NCI-H2081 (cell line): ENCODE measurements around the gene RIPOR3.
"Not testable (repeated sequence)": the region's sequence is repeated elsewhere in the genome, so short reads cannot be mapped to it uniquely, and the experiment has no call there.

Source experiments
- DNase-seq, 2 experiments: peaks; one replicate each; lab custom pipeline; 2025; lab: John Stamatoyannopoulos, UW

Gene RIPOR3

DNA sequence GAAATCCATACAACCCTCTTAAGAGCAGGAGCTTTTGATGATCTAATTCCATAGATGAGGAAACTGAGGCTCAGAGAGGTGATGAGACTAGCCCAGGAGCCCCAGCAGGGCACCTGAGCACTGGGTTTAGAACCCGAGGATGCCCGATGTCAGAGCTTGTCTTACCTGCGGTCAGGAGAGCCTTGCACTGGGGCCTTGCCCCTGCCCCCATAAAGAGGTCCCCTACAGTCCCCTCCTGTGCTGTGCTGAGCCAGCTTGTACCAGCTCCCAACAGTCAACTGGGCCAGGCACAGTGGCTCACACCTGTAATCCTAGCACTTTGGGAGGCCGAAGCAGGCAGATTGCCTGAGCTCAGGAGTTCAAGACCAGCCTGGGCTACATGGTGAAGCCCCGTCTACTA lies 58.6 kb downstream of the RIPOR3 start:
- no peak for DNase-seq

DNA sequence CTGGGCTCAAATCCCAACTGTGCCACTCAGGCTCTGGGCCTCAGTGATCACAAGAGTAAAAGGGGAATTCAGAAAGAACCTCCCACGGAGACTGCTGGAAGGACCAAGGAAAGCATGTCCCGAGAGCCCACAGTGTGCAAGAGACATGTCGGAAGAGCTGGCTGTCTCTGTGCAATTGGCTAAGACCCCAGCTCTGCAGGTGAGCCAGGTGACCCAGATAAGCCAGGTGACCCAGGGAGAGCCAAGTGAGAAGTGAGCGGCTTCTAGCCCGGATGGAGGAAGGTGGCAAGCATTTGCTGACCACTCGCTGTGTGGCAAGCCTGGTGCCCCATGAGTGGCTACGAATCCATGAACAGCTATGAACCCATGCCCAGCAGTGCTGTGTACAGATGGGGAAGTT lies 59.1 kb downstream of the RIPOR3 start:
- DNase-seq: no peak

DNA sequence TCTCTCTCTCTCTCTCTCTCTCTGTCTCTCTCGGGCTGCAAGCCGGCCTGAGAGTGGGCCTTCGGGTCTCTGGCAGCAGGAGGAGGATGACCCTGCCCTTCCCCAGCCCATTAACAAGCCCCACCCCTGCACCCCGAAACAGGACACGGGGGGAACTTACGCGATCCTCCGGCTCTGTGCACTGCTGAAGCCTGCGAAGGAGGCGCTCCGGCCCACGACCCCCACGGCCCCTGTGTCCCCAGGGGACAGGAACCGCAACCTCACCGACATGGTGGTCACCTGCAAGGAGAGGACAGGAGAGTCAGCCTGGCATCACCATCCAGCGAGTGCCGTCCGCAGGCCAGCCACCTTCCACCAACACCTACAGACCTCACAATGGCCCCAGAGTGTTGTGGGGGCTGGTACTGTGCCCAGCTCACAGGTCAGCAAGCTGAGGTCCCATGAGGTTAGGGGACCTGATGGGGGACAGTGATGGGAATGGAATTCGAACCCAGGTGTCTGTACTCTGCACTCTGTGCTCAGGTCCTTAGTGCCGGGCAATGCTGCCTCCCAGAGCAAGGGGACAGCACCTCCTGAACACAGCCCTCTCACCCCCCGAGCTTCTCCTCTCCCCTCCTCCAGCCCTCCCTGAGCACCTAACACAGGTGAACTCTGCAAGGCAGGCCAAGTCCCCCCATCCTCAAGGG lies 60.6 kb downstream of the RIPOR3 start:
- no peak for DNase-seq

DNA sequence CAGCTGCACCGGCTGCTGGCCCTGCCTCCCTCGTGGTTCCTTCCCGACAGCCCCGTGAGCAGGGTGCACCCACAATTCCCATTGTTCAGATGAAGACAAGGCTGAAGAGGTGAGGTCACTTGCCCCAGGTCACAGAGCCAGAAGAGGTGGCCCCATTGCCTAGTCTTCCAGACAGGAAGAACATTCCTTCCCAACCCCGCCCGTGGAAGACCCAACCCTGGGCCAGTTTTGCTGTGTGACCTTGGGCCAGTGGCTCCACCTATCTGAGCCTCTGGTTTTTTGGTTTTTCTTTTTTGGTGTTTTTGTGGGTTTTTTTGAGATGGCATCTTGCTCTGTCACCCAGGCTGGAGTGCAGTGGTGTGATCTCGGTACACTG lies 61.7 kb downstream of the RIPOR3 start:
- no peak for DNase-seq

DNA sequence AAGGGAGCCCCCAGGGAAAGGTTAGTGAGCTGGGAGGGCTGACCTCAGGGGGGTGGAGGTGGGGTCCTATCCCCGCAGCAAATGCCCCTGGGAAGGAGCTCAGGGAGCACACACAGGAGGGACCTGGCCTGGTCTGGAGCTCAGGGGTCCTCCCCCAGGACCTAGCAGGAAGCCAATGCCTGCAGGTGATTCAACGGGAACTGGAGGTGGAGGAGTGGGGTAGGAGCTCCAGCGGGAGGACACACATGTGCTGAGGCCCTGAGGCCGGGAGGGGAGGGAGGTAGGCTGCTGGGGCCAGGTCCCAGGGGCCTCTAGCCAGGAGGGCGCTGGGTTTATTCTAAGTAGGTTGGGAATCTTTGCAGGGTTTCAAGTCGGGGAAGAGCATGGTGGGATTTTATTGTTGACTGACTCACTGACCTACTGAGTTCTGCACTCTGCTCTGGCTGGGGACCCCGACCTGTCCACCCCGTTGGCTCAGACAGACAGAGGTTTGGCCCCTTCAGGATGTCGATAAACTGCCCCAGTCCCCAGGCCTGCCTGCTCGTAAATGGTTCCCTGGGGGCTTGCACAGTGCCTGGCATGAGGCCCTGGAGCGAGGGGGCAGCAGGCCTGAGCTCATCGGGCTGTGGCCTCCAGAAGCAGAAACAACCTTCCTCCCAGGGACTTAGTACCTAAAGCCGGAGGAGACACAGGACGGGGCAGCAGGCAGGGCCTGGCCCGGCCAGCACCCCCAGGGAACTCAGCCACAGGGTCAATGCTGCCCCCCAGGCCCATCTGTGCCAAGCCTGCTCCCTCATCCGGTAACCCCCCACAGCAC lies 62.3 kb downstream of the RIPOR3 start:
- no peak for DNase-seq

DNA sequence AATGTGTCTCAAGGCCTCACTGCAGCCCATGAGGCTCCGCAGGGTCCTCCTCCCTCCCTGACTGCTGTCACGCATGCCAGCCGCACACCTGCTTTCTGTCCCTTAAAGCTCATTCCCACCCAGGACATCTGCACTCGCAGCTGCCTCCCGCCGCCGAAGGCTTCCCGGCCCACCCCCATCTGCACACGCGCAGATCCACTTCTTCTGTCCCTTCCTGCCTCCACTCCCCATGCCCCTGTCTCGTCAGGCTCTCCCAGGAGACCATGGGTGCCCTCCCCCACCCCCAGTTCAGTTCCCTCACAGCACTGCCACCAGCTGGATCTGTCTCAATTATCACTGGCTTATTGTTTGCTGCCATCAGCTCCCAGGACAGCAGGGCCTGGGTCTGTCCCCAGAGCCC lies 63.0 kb downstream of the RIPOR3 start:
- peak; percentile 4 to 46 for DNase-seq

DNA sequence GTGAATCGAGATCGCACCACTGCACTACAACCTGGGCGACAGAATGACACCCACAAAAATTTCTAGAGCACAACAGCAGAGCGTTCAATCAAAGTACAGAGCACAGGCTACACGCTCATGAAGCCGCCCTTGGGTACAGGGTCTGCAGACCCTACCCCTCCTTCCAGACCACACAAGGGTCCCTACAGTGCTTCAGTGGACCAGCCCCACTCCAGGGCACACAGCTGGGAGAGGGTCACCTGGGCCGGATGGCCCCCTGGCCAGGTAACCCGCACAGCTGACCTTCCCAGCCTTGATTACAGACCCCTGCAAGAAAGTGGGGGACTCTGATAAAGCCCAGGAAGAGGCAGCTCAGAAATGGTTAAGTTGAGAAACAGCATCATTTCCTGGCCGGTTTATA lies 63.6 kb downstream of the RIPOR3 start:
- no peak for DNase-seq

DNA sequence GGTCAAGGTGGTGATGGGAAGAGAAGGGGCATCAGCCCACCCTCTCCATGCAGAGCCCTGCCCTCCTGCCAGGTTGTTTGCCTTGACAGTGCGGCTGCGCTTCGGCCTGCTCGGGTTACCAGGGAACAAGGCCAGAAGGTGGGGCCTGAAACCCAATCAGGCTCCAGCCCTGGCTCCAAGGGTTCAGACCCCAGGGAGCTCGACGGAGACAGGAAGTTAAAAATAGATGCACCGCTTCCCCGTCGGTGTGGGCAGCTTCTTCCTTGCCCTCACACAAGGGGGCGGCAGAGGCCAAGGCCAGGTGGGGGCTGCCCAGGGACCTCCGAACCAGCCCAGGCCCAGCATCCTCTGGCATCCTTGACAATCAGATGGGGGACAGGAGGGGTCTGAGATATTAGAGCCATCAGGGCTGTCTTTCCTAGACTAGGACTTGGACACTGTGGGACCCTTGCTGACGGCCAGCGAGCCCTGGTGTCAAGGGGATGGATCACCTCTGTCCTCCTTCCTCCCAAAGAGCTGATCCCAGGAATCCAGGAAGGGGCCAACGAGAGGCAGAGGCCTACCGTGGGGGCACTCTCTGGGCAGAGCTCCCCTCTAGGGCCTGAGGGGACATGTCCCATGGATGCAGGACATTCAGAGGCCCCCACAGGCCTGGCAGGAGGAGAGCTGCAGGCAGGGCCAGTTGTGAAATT lies 65.2 kb downstream of the RIPOR3 start:
- DNase-seq: peak; percentile 10 to 15

DNA sequence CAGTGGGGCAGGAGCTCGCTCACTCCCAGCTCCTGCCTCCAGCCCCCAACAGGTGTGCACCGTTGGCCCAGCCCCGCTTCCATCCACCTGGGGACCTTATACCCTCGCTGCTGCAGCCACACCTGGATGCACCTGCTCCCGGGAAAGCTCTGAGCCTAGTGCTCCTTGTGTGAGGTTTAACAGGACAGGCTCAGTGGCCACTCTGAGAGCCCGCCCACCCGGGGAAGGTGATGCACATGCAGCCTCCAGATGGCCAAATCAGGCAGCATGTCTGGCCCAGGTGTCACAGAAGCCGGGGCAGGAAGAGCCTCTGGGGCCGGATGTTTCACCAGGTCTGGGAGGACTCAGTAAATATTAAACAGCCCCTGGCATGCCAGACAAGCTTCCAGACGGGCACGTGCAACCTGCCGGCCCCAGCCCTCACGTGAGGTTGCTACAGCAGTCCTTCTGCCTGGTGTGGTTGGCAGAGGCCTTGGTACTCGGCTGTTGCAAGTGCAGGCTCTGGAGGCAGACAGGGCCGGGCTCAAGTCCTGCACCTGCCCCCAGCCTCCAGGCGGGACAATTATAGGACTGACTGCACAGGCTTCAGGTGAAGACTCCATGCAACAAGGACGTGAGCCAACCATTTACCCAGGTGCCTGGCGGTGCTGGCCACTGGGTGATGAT lies 66.9 kb downstream of the RIPOR3 start:
- DNase-seq: peak; percentile 60 to 82

DNA sequence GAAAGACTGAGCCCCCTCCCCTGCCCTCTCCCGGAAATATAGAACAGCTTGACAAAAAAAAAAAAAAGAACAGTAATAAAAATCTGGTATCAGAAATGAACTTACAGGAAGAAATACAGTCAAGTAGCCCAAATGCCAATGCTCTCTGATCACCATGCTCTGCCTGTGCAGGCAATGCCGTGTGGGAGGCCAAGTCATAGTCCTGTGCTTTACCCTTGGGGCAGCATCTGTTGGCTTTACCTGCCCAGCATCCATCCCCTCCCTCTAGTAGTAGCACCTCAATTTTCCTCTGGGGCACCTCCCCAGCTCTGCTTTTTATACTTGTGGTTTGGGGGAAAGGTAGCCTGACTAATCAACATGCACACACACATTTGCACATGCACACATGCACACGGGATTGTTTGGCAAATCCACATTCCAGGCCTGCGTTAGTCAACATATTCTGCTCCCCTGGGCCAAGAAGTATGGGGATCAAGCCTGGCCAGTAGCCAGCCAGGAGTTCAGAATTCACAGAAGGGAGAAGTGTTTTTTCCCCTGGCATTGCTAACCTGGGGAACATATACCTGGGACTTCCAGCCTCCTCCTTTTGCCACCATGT lies 70.2 kb downstream of the RIPOR3 start:
- no peak for DNase-seq

DNA sequence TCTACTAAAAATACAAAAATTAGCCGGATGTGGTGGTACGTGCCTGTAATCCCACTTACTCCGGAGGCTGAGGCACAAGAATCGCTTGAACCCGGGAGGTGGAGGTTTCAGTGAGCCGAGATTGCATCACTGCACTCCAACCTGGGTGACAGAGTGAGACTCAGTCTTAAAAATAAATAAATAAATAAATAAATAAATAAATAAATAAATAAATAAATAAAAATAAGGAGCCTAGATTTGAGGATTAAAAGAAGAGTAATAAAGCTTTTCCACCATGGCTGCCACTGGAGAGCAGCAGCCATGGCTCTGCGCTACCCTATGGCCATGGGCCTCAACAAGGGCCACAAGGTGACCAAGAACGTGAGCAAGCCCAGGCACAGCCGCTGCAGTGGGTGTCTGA lies 70.9 kb downstream of the RIPOR3 start:
- DNase-seq: not testable (repeated sequence)

DNA sequence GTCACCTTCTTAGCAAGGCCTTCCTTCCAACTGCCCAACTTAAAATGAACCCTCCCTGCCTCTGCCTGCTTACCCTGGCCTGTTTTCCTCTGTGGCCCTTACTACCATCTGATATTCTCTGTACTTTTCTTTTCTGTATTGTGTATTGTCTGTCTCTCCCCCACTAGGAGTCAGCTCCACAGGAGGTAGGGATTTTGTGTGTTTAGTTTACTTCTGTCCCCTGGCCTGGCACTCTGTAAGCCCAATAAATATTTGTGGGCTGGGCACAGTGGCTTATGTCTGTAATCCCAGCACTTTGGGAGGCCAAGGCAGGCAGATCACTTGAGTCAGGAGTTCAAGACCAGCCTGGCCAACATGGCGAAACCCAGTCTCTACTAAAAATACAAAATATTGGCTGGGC lies 72.8 kb downstream of the RIPOR3 start:
- DNase-seq: no peak

DNA sequence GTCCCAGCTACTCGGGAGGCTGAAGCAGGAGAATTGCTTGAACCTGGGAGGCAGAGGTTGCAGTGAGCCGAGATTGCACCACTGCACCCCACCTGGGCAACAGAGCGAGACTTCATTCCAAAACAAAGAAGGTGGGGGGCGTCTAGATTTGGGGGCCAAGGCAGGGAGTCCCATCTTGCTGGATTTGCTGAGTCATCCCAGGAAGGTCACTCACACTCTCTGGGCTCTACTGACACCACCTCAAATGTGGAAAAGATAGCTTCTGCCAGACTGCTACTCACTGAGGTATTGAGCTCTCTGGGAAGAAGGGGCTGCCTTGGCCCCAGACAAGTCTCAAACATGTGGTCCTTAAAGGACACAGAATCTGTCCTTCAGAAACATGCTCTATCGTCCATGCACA lies 74.3 kb downstream of the RIPOR3 start:
- no peak for DNase-seq

DNA sequence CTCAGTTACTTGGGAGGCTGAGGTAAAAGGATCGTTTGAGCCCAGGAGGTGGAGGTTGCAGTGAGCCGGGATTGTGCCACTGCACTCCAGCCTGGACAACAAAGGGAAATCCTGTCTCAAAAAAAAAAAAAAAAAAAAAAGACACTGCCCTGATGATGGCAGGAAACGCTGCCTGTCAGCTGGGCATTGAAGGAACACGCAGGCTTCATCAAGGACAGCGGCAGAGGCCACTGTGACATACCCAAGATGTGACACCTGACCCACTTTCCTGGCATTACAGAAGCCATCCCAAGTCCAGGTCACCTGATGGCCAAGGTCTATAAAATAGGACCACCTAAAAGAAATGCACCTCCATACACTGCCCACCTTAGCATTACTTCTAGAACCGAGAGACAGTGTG lies 75.9 kb downstream of the RIPOR3 start:
- no peak for DNase-seq

DNA sequence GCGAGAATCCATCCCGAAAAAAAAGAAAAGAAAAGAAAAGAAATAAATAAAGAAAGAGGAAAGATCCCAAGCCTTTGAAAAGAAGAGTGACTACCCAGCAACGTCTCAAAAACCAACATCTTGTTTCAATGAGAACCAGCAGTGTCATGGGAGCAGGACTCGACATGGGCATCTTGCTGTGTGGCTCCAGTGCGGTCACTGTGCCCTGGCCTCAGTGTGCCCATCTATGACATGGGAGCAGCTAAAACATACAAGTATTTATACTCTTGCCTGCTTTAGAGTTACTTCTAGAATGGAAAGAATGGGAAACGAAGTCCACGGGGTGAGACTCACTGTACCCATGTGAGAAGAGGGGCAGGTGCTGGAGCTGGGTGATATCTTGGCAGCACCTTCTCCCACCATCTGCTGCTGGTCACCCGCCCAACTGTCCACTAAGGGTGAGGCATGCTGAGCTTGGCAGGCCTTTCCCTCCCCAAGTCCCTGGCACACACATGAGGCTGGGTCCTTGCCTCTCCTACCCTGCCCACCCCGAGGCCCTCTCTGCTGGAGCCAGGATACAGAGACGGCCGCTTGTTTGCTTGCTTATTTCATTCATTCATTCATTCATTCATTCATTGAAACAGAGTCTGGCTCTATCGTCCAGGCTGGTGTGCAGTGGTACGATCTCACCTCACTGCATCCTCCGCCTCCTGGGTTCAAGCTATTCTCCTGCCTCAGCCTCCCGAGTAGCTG lies 77.7 kb downstream of the RIPOR3 start:
- DNase-seq: no peak

DNA sequence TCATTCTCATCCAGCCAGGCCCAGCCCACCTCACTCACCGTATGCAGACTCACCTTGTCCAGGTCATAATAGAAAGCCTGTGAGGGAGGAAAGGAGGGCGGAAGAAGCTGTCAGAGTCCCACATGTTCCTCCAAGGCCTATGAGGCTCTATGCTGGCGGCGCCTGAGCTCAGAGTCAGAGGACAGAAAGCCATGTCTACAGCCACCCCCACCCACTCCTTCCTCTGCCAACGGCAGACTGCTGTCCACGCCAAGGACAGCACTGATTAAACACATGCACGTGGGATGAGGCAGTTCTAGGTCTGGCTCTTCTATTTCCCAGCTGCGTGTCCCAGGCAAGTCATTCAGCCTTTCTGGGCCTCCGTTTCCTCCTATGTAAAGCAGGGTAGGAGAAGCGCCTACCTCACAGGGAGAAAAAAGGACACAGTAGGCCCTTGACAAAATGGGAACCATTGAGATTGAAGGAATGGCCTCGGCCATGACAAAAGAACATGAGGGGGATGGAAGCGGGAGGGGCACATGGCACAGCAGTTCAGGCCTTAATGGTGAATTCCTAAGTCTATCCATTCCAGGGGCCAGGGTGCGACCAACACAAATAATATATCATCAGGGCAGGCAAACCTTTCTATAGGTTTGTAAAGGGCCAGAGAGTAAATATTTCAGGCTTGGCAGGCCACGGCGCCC lies 80.1 kb downstream of the RIPOR3 start:
- DNase-seq: no peak

DNA sequence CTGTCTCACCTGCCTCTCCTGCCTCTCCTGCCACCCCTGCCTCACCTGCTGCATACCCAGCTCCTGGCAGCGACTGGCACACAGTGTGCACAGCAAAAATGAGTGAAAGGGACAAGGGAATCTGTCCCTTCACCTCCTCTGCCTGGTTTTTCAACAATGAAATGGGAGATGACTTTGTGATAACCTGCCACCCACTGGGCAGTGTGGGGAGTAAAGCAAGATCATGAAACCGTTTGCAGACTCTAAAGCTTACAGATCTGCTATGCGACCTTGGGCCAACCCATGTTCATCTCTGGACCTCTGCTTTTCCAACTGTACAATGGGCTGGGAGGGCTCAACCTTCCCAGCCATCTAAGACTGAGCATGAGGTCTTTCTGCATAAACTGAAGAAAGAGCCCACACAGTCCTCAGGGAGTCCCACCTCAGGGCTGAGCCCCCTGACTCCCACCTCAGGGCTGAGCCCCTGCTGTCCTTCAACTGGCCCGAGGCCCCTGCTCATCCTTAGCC lies 81.1 kb downstream of the RIPOR3 start:
- DNase-seq: no peak

DNA sequence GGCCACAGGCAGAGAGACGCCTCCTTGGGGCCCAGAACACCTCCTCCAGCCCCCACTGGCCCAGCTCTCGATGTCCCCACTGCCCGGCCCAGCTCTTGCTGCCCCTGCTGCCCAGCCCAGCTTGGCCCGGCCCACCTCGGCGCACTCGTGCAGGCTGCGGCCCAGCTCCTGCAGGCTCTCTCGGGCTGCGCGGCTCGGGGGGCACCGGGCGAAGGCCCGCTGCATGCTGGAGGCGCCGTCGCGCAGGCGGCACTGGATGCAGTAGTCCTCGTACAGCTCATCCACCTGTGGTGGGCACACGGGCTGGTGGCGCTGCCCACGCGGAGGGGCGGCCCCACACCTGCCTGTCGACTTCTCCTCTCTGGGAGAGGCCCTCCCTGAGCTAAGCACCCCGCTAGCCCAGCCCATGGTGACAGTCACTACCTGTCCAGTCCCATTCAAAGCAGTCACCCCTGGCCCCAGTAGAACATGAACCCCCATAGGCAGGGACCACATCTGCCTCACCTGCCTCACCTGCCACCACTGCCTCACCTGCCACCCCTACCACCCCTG lies 81.8 kb downstream of the RIPOR3 start:
- DNase-seq: no peak

DNA sequence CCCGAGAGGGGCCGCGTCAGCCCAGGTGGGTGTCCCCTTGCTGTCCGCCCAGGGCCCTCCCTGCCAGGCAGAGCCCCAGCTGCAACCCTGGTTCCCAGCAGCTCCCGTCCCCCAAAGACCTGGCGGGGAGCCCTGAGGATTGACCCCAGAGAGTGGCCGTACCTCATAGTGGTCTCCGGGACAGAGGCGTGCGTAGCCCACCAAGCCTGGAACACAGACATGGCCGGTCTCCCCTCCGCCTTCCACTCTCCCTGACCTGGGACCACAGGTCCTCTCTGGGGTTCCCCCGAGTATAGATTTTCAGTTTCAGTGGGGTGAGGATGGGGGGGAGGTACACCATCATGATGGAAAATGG lies 82.6 kb downstream of the RIPOR3 start:
- no peak for DNase-seq
